Adrenal gland (tissue), 12 donors: Measurements from ENCODE around the gene CDC40. TPM values are rescaled to one million over a fixed set of nuclear protein-coding genes. Genes with fewer than 3 reads are reported as not detected.

ENCODE experiments used
- DNase-seq, 7 donors: peaks; one replicate each; pipeline ENCODE4 v3.0.0-alpha.2; 2019 to 2020
- H3K27ac ChIP-seq, 5 donors: fragments of 200-600 bp; sonication (generic) in 4 of 5; 1 replicate in 3 of 5; 2 replicates in 2 of 5; pipeline versions ENCODE4 v1.5.1 to v1.8.0; 2016 to 2020; ENCODE audit warnings: mild to moderate bottlenecking in 1 of 5
- H3K27me3 ChIP-seq: fragments of 200-600 bp; 2 replicates; pipeline ENCODE4 v1.8.0; 2021
- H3K36me3 ChIP-seq, 2 donors: fragments of 200-600 bp; replicated peaks in 1 of 2; 1 replicate in 1 of 2; 2 replicates in 1 of 2; pipeline versions ENCODE4 v1.5.1 to v1.8.0; 2018 to 2022
- H3K4me1 ChIP-seq, 2 donors: fragments of 200-600 bp; replicated peaks in 1 of 2; 1 replicate in 1 of 2; 2 replicates in 1 of 2; pipeline versions ENCODE4 v1.5.1 to v1.8.0; 2018 to 2021
- H3K4me3 ChIP-seq, 4 donors: fragments of 200-600 bp; sonication (generic) in 3 of 4; one replicate each; pipeline ENCODE4 v1.5.1; 2016 to 2018
- H3K9me3 ChIP-seq, 3 donors: fragments of 200-600 bp; sonication (generic) in 1 of 3; replicated peaks in 1 of 3; 1 replicate in 2 of 3; 2 replicates in 1 of 3; pipeline versions ENCODE4 v1.5.1 to v1.8.0; 2016 to 2021
- CTCF ChIP-seq, 6 experiments: fragments of 450-650 bp in 4 of 6; fragments of 200-600 bp in 2 of 6; sonication (generic) in 1 of 6; IDR thresholded peaks; 1 replicate in 5 of 6; 2 replicates in 1 of 6; pipeline versions ENCODE4 v1.5.1 to v1.8.0; 2016 to 2021; ENCODE audit warnings: antibody characterized with exemption in 6 of 6, mild to moderate bottlenecking in 2 of 6, moderate library complexity in 1 of 6
- POLR2A ChIP-seq, 2 donors: fragments of 450-650 bp; IDR thresholded peaks; one replicate each; pipeline ENCODE4 v1.6.1; 2017; ENCODE audit warnings: antibody characterized with exemption in 2 of 2, mild to moderate bottlenecking in 2 of 2, moderate library complexity in 1 of 2
- WGBS, 4 donors: extraction: QIAGEN DNeasy Blood & Tissue Kit in 2 of 4; methylation state at CpG; one replicate each; pipeline versions ENCODE4 v1.1.5 to v1.1.7; 2013 to 2017; 5-methylcytosine and 5-hydroxymethylcytosine counted together
- intact Hi-C, 2 donors: fragments of 100-400 bp; cut with DNase I; formaldehyde crosslinking; loops; one replicate each; pipeline versions ENCODE4 v1.14.1 to v1.15.0; 2022 to 2023
- polyA plus RNA-seq, 3 donors: library from polyadenylated mRNA; stranded (reverse); fragments of 200-250 nt in 2 of 3; fragments of 350-450 nt in 1 of 3; fragmentation: Illumina TruSeq in 1 of 3; extraction: RNeasy Lipid Tissue Mini Kit (QIAGEN cat#74804) in 1 of 3; gene quantifications; one replicate each; pipeline ENCODE4 v1.2.3, GENCODE V29; 2013 to 2014
- total RNA-seq, 9 donors: library from RNA; depleted of rRNA in 4 of 9; stranded (reverse); fragments of >200 nt in 4 of 9; fragments of 120-200 nt in 1 of 9; fragmentation: NEBNext Ultra II Directional in 1 of 9; extraction: Animal tissue kit (Norgen Biotek cat#: 25700) in 1 of 9; gene quantifications; one replicate each; pipeline versions ENCODE4 v1.1.0 to v1.2.4, GENCODE V29; 2013 to 2023
- donor health status: healthy with polysubstance abuse.
- donor health status: Bipolar disorder and iron deficiency.
- donor health status: DM: yes; HTN: yes; CAD: no.
- donor health status: DM: no; HTN: no; CAD: no.
- donor health status: DM: no; HTN: no; CAD: no.
- donor health status: DM: yes; HTN: yes; CAD: no.

The CDC40 gene
- total and polyA plus RNA-seq, 12 donors = 5.3 to 46.9 (median 29.0) TPM

DNA sequence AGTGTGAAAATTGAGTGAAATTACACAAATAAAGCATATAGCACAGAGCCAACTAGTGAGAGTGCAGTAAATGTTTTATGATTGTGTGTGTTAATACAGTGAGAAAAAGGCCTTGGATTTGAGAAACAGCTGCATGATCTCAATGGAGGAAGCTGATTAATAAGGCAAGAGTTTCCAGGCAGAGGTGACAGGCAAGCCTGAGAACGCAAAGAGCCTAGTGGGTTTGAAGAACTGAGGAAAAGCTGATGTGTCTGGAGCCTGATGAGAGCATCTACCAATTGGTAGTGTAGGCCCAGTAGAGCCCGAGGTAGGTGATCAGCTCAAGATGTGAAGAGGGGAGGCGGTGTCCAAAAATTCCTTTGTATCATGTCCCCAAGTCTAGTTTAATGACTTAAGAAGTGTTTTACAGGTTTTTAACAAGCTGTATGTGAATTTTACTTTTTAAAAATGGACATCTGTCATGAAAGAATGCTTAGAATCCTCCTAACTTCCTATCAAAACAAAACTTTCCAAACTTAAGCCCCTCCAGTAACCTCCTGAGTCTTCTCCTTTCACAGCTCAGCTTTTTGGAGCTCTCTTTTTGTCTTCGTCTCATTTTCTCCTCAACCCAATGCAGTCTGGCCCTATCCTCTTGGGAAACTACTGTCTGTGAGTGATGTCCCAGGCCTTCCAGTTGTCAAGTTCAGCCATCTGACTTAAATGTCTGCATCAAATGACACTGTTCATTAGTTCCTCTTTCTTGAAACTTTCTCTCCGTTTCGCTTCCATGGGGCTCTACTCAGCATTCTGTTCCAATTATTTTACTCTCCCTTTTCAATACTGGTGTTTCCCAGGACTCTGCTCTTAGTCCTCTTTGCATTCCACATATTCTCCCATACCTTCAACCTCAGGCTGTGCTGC, 1.2 kb downstream of the CDC40 start:
- no peaks in the 10 kb centered on the region for H3K27me3 ChIP-seq
- DNase-seq = no peak
- intact Hi-C loops = loop anchor here in 1 of 2 donors (10.0 kb wide), 1 partner anchor 213 kb away; no protein-coding TSS in a partner anchor
- H3K9me3 ChIP-seq = no peaks in the 10 kb centered on the region
- H3K36me3 ChIP-seq = no peaks in the 10 kb centered on the region
- H3K27ac ChIP-seq = peak overlapping the region in 1 of 5 donors; percentile 18
- TF ChIP-seq CTCF (IDR thresholded peaks at IDR 0.05) (no peak), POLR2A (IDR thresholded peaks at IDR 0.05) (no peak)
- H3K4me3 ChIP-seq = peak overlapping the region in 2 of 4 donors; percentile 79 to 80
- 49 to 61% (median 55%) methylated on average over 6 of the region's 6 CpGs for WGBS, 4 donors
- peaks cover 31 to 58% of the 10 kb centered on the region in 2 donors for H3K4me1 ChIP-seq

DNA sequence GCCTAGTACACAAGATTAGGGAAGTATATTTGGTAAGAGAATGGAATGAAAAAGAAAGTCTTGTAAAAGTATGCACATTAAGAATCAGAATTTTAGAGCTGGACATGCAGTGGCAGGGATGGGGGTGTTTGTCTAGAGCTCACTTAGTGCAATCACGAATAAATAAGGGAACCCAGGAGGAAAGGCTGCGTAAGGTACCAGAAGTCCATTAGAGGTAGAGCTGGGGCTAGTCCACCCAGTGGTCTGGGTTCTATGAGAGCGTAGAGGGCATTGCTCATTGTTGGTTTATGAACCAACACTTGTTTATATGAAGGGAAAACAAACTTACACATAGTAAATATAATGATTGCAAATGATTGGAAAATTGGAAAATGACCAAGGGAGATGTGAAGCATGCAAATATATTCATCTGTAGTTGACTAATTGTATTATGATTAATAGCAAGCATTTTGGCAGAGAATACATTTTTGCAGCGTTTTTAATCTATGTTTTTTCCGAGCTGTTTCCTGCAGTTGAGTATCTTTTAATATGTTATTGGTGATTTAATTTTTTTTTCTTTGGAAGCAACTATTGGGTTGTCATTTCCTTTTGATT, 3.2 kb downstream of the CDC40 start:
- Histone ChIP-seq H3K9me3 (no peaks in the 10 kb centered on the region), H3K27ac (peak overlapping the region in 1 of 5 donors; percentile 1), H3K4me1 (peaks cover 44 to 72% of the 10 kb centered on the region in 2 donors), H3K27me3 (no peaks in the 10 kb centered on the region), H3K36me3 (no peaks in the 10 kb centered on the region), H3K4me3 (peak overlapping the region in 1 of 4 donors; percentile 12)
- WGBS, 4 donors = 61 to 68% (median 63%) methylated on average over 5 of the region's 5 CpGs
- intact Hi-C loops = loop anchor here in 1 of 2 donors (10.0 kb wide), 1 partner anchor 211 kb away; no protein-coding TSS in a partner anchor
- no peak for TF ChIP-seq POLR2A (IDR thresholded peaks at IDR 0.05)
- no peak for TF ChIP-seq CTCF (IDR thresholded peaks at IDR 0.05)
- no peak for DNase-seq

GRCh38 chr6:110185879-110186278, 5.7 kb downstream of the CDC40 start:
- Histone ChIP-seq H3K27me3 (no peaks in the 10 kb centered on the region), H3K9me3 (no peaks in the 10 kb centered on the region), H3K27ac (no peak overlapping the region), H3K36me3 (no peaks in the 10 kb centered on the region), H3K4me3 (no peak overlapping the region), H3K4me1 (peaks cover 44 to 86% of the 10 kb centered on the region in 2 donors)
- DNase-seq = no peak
- intact Hi-C loops = loop anchor here in 1 of 2 donors (10.0 kb wide), 1 partner anchor 209 kb away; no protein-coding TSS in a partner anchor
- TF ChIP-seq CTCF (IDR thresholded peaks at IDR 0.05) (no peak), POLR2A (IDR thresholded peaks at IDR 0.05) (no peak)
- 83 to 92% (median 87%) methylated on average over 3 of the region's 3 CpGs for WGBS, 4 donors

- Histone ChIP-seq H3K36me3 (peaks cover 0 to 4% of the 10 kb centered on the region in 2 donors), H3K9me3 (no peaks in the 10 kb centered on the region), H3K27me3 (no peaks in the 10 kb centered on the region), H3K4me3 (no peak overlapping the region), H3K27ac (no peak overlapping the region), H3K4me1 (peaks cover 32 to 61% of the 10 kb centered on the region in 2 donors)
- TF ChIP-seq POLR2A (IDR thresholded peaks at IDR 0.05) (no peak), CTCF (IDR thresholded peaks at IDR 0.05) (no peak)
- no peak for DNase-seq
- intact Hi-C loops = loop anchor here in 1 of 2 donors (10.0 kb wide), 1 partner anchor 206 kb away; no protein-coding TSS in a partner anchor
Measured at GRCh38 chr6:110188791-110189190, 8.6 kb downstream of the CDC40 start.
